Erythroblast (primary cell): ENCODE results near the gene SLC43A1.

ENCODE experiments used
- GATA1 ChIP-seq: IDR thresholded peaks from 2 replicates; pipeline ENCODE4 v1.6.1; 2011; ENCODE audit warnings: low read depth, mild to moderate bottlenecking, control low read depth, low read length, moderate library complexity
- POLR2A ChIP-seq: IDR thresholded peaks from 2 replicates; pipeline ENCODE4 v1.6.1; 2011; ENCODE audit warnings: mild to moderate bottlenecking, low read length

DNA sequence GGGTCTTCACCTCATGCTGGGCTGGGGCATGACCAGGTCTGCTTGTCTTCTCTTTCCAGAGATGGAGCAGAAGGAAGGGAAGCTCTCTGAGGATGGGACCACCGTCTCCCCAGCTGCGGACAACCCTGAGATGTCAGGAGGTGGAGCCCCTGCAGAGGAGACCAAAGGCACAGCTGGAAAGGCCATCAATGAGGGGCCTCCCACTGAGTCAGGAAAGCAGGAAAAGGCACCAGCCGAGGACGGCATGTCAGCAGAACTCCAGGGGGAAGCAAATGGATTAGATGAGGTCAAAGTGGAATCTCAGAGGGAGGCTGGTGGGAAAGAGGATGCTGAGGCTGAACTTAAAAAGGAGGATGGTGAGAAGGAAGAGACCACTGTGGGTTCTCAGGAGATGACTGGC is 27.1 kb upstream of the SLC43A1 start:
- no peak for TF ChIP-seq POLR2A
- no peak for TF ChIP-seq GATA1
